Neural cell (in vitro differentiated cells): ENCODE measurements around the gene HPS1.

Experiments
- EP300 ChIP-seq: fragments of 450-650 bp; conservative IDR thresholded peaks from 2 replicates; pipeline ENCODE4 v1.6.1; 2014; ENCODE audit warnings: antibody characterized with exemption, mild to moderate bottlenecking, moderate library complexity; ENCODE audit not compliant: poor library complexity, severe bottlenecking
- EZH2 ChIP-seq: fragments of 200-600, 300-800 bp; shearing (Covaris generic), sonication (generic); IDR thresholded peaks from 2 replicates; pipeline ENCODE4 v1.6.1; 2014; ENCODE audit warnings: antibody characterized with exemption, low read length, borderline replicate concordance, mild to moderate bottlenecking; ENCODE audit not compliant: insufficient read depth, poor library complexity, severe bottlenecking
- POLR2AphosphoS5 ChIP-seq: IDR thresholded peaks from 2 replicates; pipeline ENCODE4 v1.6.1; 2012
- TF ChIP-seq, protein P1 (sequence below): fragments of 450-650 bp; IDR thresholded peaks from 2 replicates; pipeline ENCODE4 v1.5.1; 2014; ENCODE audit warnings: antibody characterized with exemption, mild to moderate bottlenecking, moderate library complexity; ENCODE audit not compliant: poor library complexity, severe bottlenecking

DNA sequence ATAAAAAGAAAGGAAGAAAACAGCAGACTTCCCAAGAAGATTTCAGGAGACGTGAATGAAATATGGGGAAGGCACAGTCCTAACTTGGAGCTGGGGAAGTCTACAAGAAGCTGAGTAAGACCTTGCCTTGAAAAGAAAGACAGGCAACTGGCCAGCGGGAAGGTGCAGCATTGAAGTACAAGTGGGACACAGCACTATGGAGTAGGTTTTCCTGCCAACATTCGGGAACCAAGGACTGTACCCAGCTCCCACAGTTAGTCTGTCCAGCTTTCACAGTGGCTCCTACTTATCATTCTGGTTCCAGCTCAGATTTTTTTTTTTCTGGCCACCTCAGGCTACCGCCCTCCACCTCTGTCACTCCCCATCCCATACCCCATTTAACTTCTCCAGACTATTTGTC lies 10.0 kb downstream of the HPS1 start:
- TF ChIP-seq EZH2, result no peak
- TF ChIP-seq, protein P1, sequence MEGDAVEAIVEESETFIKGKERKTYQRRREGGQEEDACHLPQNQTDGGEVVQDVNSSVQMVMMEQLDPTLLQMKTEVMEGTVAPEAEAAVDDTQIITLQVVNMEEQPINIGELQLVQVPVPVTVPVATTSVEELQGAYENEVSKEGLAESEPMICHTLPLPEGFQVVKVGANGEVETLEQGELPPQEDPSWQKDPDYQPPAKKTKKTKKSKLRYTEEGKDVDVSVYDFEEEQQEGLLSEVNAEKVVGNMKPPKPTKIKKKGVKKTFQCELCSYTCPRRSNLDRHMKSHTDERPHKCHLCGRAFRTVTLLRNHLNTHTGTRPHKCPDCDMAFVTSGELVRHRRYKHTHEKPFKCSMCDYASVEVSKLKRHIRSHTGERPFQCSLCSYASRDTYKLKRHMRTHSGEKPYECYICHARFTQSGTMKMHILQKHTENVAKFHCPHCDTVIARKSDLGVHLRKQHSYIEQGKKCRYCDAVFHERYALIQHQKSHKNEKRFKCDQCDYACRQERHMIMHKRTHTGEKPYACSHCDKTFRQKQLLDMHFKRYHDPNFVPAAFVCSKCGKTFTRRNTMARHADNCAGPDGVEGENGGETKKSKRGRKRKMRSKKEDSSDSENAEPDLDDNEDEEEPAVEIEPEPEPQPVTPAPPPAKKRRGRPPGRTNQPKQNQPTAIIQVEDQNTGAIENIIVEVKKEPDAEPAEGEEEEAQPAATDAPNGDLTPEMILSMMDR, result no peak
- TF ChIP-seq EP300, result no peak
- TF ChIP-seq POLR2AphosphoS5, result no peak
